ENCODE measurements around the gene ERH.
"Not testable (repeated sequence)": the region's sequence is repeated elsewhere in the genome, so short reads cannot be mapped to it uniquely, and the experiment has no call there.

Gene ERH

DNA sequence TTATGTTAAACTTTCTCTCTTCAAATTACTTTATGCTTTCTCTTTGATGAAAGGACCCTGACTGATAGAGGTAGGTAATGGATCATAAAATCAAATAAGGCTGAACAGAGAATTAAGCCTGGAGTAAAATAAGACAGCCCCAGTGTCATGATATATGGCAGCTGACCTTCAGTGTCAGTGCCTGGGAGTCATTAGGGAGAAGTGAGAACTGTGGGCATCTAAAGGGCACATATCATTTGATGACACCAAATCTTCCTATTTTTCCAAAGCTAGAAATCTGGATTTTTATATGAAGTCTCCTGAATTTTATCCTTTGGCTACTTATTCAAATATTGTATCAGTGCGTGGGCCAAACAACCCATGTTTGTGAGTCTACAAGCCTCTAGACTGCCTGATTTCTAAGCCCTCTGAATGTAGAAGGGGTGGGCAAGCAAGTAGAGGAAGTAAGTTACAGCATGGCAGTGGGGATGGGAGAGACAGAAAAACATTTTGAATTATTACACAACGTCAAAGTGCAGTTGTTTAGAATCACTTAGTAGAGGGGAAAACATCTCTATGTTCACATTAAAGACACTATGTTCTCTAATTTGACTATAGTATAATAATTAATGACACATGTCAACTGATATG lies 10.3 kb upstream of the ERH start:
- Mint-ChIP-seq H3K27ac (no peak overlapping the region), H3K4me3 (no peak overlapping the region), H3K4me1 (peaks cover 3% of the 10 kb centered on the region), H3K9me3 (no peaks in the 10 kb centered on the region), H3K27me3 (no peaks in the 10 kb centered on the region), H3K36me3 (peaks cover 16% of the 10 kb centered on the region)
- DNase-seq: no peak
- CTCF ChIA-PET: no interaction called here

DNA sequence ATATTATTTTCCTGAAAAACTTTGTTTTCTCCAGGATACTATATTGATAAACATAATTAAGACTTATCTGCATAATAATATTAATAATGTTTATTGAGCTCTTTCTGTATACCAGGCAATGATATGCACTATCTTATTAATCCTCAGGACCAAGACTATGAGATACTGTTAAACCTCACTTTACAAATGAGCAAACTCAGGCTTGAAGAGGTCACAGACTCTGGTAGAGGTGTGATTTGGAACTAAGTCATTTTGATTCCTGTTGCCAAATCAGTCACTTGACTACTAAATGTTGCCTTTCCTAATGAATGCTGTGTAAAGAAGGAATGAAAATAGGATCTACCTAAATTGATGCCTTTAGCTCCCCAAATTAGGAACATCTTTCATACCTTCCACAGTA lies 7.7 kb upstream of the ERH start:
- Mint-ChIP-seq H3K27me3 (no peaks in the 10 kb centered on the region), H3K36me3 (peaks cover 21% of the 10 kb centered on the region), H3K9me3 (no peaks in the 10 kb centered on the region), H3K4me3 (no peak overlapping the region), H3K27ac (no peak overlapping the region), H3K4me1 (peaks cover 20% of the 10 kb centered on the region)
- DNase-seq: no peak
- CTCF ChIA-PET: no interaction called here

DNA sequence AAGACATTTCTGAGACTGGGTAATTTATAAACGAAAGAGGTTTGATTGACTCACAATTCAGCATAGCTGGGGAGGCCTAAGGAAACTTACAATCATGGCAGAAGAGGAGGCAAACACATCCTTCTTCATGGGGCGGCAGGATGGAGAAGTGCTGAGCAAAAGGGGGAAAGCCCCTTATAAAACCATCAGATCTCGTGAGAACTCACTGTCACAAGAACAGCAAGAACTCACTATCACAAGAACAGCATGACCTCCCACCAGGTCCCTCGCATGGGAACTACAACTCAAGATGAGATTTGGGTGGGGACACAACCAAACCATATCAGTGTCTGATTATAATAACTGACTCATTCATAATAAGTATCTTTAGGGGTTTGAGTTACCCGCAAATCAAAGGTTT lies 6.8 kb upstream of the ERH start:
- Mint-ChIP-seq H3K4me1 (peaks cover 28% of the 10 kb centered on the region), H3K9me3 (no peaks in the 10 kb centered on the region), H3K4me3 (no peak overlapping the region), H3K27ac (no peak overlapping the region), H3K27me3 (no peaks in the 10 kb centered on the region), H3K36me3 (peaks cover 26% of the 10 kb centered on the region)
- CTCF ChIA-PET: no interaction called here
- no peak for DNase-seq

DNA sequence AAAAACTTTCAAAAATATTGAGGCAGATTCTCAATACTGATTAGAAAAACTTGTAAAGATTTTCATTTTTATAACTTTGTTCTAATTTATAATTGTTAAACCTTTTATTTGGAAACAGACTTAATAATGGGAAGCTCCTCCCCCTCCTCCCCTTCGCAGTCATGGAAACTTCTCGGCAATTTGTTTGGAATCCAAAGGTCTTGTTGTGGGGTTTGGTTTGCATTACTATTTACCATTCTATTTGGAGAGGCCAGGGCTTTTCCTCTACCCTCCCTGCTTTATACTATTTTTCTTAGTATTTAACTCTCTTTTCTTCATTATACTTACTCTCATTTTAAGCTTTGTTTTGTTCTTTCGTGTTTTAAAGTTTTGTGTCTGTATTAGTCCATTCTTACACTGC lies 6.4 kb upstream of the ERH start:
- CTCF ChIA-PET: no interaction called here
- Mint-ChIP-seq H3K36me3 (peaks cover 27% of the 10 kb centered on the region), H3K4me1 (peaks cover 32% of the 10 kb centered on the region), H3K4me3 (no peak overlapping the region), H3K27ac (no peak overlapping the region), H3K27me3 (no peaks in the 10 kb centered on the region), H3K9me3 (no peaks in the 10 kb centered on the region)
- no peak for DNase-seq

DNA sequence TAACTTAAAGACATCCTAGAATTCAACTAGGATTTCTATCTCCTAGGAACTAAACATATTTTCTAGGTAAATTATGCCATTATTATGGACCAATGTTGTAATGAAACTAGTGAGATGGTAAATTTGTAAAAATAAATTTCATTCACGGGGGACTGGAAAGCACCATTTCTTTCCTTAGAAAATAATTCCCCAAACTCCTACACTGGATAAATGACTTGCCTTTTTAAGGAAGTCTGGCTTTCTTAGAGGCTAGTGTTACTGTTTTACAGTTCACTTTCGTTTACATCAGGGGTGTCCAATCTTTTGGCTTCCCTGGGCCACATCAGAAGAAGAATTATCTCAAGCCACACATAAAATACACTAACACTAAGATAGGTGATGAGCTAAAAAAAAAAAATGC lies 3.7 kb upstream of the ERH start:
- no peak for DNase-seq
- peaks cover 33% of the 10 kb centered on the region for H3K36me3 Mint-ChIP-seq
- no peaks in the 10 kb centered on the region for H3K27me3 Mint-ChIP-seq
- no peak overlapping the region for H3K4me3 Mint-ChIP-seq
- no peaks in the 10 kb centered on the region for H3K9me3 Mint-ChIP-seq
- H3K27ac Mint-ChIP-seq: no peak overlapping the region
- CTCF ChIA-PET: interaction anchor here (1.3 kb wide), 1 partner anchor 141 kb away, joined by 4 read pairs; no protein-coding TSS in a partner anchor
- peaks cover 44% of the 10 kb centered on the region for H3K4me1 Mint-ChIP-seq

DNA sequence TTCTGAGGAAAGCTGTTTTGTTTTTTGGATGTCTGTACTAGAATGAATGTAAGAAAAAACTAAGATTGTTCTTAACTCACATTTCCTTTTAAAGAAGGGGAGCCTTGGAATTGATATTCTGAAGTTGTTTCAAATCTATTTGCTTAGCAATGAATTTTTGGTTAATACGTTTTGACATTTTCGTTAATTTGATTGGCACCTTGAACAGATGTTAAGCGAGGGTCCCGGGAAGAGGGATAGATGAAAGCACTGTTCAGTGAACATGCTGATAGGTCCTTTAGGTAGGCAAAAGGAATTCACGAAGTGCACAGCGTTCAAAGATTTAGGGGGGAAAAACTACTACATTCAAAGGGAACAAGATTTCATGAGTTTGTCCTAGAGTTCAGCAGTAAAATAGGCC lies 2.1 kb upstream of the ERH start:
- H3K9me3 Mint-ChIP-seq: no peaks in the 10 kb centered on the region
- H3K36me3 Mint-ChIP-seq: peaks cover 45% of the 10 kb centered on the region
- H3K27me3 Mint-ChIP-seq: no peaks in the 10 kb centered on the region
- CTCF ChIA-PET: interaction anchor here (1.3 kb wide), 1 partner anchor 140 kb away, joined by 4 read pairs; no protein-coding TSS in a partner anchor
- H3K27ac Mint-ChIP-seq: no peak overlapping the region
- no peak for DNase-seq
- H3K4me3 Mint-ChIP-seq: peak overlapping the region; percentile 97
- H3K4me1 Mint-ChIP-seq: peaks cover 61% of the 10 kb centered on the region

DNA sequence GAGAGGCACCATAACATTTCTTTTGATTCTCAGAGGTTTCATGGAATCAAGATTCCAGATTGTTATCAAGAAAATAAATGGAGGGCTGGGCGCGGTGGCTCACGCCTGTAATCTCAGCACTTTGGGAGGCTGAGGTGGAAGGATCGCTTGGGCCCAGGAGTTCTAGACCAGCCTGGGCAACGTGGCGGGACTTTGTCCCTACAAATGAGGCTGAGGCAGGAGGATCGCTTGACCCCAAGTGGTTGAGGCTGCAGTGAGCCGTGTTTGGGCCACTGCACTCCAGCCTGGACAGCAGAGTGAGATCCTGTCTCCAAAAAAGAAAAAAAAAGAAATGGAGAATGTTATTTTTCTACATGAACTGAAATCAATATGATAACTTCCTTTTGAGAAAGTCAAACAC lies 1.7 kb upstream of the ERH start:
- no peak for DNase-seq
- CTCF ChIA-PET: no interaction called here
- Mint-ChIP-seq H3K36me3 (peaks cover 47% of the 10 kb centered on the region), H3K9me3 (no peaks in the 10 kb centered on the region), H3K4me3 (peak overlapping the region; percentile 97), H3K27ac (no peak overlapping the region), H3K4me1 (peaks cover 64% of the 10 kb centered on the region), H3K27me3 (no peaks in the 10 kb centered on the region)

DNA sequence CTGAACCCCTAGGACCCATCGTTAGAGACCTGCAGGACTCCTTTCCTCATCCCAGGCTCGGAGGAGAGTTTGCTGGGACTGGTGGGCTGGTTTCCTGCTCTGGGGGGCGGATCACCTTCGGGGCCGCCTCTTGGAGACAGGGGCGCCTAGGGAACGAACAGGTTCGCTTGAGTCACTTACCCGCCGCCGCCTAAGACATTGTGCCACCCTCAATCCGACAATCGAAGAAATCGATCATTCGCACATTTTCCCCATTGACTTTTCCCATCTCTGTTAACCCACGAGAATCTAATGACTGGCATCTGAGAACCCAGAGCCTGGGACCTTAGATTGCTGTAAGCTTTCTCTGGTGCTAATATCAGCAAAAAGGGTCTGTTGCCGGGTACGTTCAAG lies 715 bp upstream of the ERH start:
- H3K4me3 Mint-ChIP-seq: peak overlapping the region; percentile 97
- H3K27ac Mint-ChIP-seq: peak overlapping the region; percentile 100
- CTCF ChIA-PET: no interaction called here

DNA sequence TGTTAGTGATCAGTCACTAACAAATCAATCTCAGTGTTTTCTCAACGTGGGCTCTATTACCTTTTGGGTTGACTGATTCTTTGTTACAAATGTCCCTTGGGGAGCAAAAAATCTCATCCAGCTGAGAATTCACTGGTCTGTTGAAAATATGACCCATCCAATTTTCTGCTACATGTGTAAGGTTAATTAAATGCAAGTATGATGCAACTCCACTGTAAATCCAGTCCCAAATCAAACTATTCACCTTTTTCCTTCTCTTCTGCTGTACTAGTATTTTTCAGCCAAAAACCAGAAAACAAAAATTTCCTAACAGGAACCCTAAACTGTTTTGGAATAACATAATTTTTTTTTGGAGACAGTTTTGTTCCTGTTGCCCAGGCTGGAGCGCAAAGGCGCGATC lies 2.2 kb downstream of the ERH start:
- no peaks in the 10 kb centered on the region for H3K27me3 Mint-ChIP-seq
- H3K9me3 Mint-ChIP-seq: no peaks in the 10 kb centered on the region
- H3K4me3 Mint-ChIP-seq: no peak overlapping the region
- DNase-seq: no peak
- peaks cover 77% of the 10 kb centered on the region for H3K4me1 Mint-ChIP-seq
- H3K36me3 Mint-ChIP-seq: peaks cover 69% of the 10 kb centered on the region
- no peak overlapping the region for H3K27ac Mint-ChIP-seq
- CTCF ChIA-PET: interaction anchor here (1.1 to 1.7 kb wide), 2 partner anchors 45 to 136 kb away, joined by 3 to 5 read pairs; partner anchors contain the start of gene GALNT16

More for the DNA sequence above, 715 bp upstream of the ERH start:
- no peaks in the 10 kb centered on the region for H3K27me3 Mint-ChIP-seq
- DNase-seq: no peak
- H3K36me3 Mint-ChIP-seq: peaks cover 49% of the 10 kb centered on the region
- H3K9me3 Mint-ChIP-seq: no peaks in the 10 kb centered on the region
- peaks cover 67% of the 10 kb centered on the region for H3K4me1 Mint-ChIP-seq

DNA sequence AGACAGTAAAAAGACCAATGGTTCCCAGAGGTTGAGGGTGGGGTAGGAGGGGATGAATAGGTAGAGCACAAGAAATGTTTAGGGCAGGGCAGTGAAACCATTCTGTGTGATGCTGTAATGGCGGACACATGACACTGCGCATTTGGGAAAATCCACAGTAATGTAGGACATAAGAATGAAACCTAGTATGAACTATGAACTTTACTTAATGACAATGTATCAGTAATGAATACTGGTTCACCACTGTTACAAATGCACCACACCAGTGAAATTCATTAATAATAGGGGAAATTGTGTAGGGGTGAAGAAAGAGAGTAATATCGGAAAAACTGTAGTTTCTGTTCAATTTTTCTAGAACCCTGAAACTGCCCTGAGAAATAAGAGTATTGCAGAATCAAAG lies 5.6 kb downstream of the ERH start:
- no peak for DNase-seq
- H3K36me3 Mint-ChIP-seq: peaks cover 72% of the 10 kb centered on the region
- CTCF ChIA-PET: interaction anchor here (0.6 to 0.7 kb wide), 2 partner anchors 13 to 199 kb away, joined by 3 to 4 read pairs; no protein-coding TSS in a partner anchor
- no peak overlapping the region for H3K4me3 Mint-ChIP-seq
- no peaks in the 10 kb centered on the region for H3K27me3 Mint-ChIP-seq
- H3K9me3 Mint-ChIP-seq: no peaks in the 10 kb centered on the region
- H3K4me1 Mint-ChIP-seq: peaks cover 64% of the 10 kb centered on the region
- no peak overlapping the region for H3K27ac Mint-ChIP-seq

DNA sequence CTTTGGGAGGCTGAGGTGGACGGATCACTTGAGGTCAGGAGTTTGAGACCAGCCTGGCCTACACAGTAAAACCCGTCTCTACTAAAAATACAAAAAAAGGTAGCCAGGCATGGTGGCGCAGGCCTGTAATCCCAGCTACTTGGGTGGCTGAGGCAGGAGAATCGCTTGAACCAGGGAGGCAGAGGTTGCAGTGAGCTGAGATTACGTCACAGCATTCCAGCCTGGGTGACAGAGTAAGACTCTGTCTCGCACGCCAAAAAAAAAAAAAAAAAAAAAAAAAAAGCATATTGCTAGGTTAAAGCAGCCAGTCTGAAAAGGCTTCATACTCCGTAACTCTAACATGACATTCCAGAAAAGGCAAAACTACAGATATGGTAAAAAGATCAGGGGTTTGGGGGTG lies 6.7 kb downstream of the ERH start:
- CTCF ChIA-PET, H3K27me3 Mint-ChIP-seq, H3K9me3 Mint-ChIP-seq, DNase-seq, H3K4me3 Mint-ChIP-seq, H3K27ac Mint-ChIP-seq: not testable (repeated sequence)
- peaks cover 70% of the 10 kb centered on the region for H3K36me3 Mint-ChIP-seq
- peaks cover 54% of the 10 kb centered on the region for H3K4me1 Mint-ChIP-seq

DNA sequence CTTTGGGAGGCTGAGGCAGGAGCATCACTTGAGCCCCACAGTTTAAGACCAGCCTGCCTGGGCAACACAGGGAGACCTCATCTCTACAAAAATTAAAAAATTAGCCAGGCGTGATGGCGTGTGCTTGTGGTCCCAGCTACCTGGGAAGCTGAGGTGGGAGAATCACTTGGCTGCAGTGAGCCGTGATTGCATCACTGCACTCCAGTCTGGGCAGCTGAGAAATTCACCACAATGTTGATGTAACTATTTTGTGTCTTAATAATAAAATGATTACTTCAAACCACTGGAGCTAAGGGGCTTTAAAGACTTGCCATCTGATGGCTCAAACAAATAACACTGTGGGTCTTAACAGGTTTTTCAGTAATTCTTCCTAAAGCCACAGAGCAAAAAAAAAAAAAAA lies 10.8 kb downstream of the ERH start:
- Mint-ChIP-seq H3K4me1 (peaks cover 24% of the 10 kb centered on the region), H3K27ac (no peak overlapping the region), H3K27me3 (no peaks in the 10 kb centered on the region), H3K4me3 (no peak overlapping the region), H3K36me3 (peaks cover 64% of the 10 kb centered on the region), H3K9me3 (no peaks in the 10 kb centered on the region)
- CTCF ChIA-PET: no interaction called here
- no peak for DNase-seq

DNA sequence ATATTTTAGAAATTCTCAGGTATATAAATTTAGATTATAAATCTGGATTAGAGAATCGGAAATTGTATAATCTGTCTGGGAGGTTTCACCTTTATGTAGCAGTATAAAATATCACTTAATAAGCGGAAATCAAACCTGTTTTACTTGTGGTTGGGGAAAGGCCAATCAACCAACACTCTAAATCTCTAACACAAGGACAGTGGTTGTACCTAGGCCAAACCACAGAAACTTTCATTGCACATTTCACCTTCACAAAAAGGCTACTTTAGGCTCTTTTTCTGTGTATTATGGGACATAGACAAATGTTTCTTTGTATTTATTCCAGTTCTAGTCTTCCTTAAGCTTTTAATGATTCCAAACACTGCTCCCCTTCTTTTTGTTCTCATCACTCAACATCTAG lies 19.8 kb downstream of the ERH start:
- Mint-ChIP-seq H3K36me3 (peaks cover 42% of the 10 kb centered on the region), H3K4me1 (peaks cover 8% of the 10 kb centered on the region), H3K27me3 (no peaks in the 10 kb centered on the region), H3K9me3 (no peaks in the 10 kb centered on the region), H3K4me3 (no peak overlapping the region), H3K27ac (no peak overlapping the region)
- DNase-seq: no peak
- CTCF ChIA-PET: no interaction called here

DNA sequence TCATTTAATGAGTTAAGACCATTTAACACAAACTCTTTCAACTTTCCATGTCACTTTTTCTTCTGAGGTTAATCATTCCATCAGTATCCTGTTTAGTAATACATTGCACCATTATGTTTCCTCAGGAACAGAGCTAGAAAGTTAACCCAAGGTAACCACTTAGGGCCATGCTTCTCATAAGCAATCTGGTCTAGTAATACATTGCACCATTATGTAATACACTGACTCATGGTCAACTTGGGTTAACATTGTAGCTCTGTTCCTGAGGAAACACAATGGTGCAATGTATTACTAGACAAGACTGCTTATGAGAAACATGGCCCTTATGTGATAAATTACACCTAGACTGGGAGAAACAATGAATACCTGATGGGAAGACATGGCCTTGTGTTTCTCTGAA lies 21.7 kb downstream of the ERH start:
- Mint-ChIP-seq H3K27ac (no peak overlapping the region), H3K36me3 (peaks cover 42% of the 10 kb centered on the region), H3K27me3 (no peaks in the 10 kb centered on the region), H3K9me3 (no peaks in the 10 kb centered on the region), H3K4me3 (no peak overlapping the region), H3K4me1 (peaks cover 6% of the 10 kb centered on the region)
- DNase-seq: no peak
- CTCF ChIA-PET: no interaction called here

DNA sequence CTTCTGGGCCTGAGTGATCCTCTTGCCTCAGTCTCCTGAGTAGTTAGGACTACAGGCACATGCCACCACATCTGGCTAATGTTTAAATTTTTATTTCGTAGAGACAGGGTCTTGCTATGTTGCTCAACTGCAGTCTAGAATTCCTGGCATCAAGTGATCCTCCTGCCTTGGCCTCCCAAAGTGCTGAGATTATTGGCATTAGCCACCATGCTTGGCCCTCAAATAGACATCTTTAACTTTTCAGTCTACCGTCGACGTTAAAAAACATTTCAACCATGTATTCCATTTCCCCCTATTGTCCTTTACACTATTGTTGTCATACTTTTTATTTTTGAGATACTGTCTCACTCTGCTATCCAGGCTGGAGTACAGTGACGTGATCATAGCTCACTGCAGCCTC lies 22.4 kb downstream of the ERH start:
- no peak for DNase-seq
- Mint-ChIP-seq H3K9me3 (no peaks in the 10 kb centered on the region), H3K4me1 (peaks cover 6% of the 10 kb centered on the region), H3K27ac (no peak overlapping the region), H3K36me3 (peaks cover 38% of the 10 kb centered on the region), H3K4me3 (no peak overlapping the region), H3K27me3 (no peaks in the 10 kb centered on the region)
- CTCF ChIA-PET: no interaction called here

DNA sequence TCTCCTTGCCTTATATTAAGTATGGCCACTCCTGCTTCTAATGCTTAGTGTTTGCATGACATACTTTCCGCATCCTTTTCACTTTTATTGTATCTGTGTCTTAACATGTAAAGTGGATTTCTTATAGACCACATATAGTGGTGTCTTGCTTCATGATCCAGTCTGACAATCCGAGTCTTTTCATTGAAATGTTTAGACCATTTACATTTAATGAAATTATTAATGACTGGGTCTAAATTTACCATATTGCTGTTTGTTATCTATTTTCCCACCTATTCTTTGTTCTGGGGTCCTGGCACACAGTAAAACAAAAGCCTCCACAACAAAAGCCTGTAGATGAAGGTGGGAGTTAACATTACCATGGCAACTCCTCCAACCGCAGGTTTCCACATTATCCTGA lies 22.9 kb downstream of the ERH start:
- CTCF ChIA-PET: no interaction called here
- no peak overlapping the region for H3K27ac Mint-ChIP-seq
- no peaks in the 10 kb centered on the region for H3K9me3 Mint-ChIP-seq
- H3K27me3 Mint-ChIP-seq: no peaks in the 10 kb centered on the region
- DNase-seq: no peak
- no peak overlapping the region for H3K4me3 Mint-ChIP-seq
- H3K4me1 Mint-ChIP-seq: peaks cover 4% of the 10 kb centered on the region
- H3K36me3 Mint-ChIP-seq: peaks cover 34% of the 10 kb centered on the region

Data from activated naive CD4-positive, alpha-beta T cell treated with anti-CD3 and anti-CD28 coated beads, Interleukin-2, amount 10 ng/mL, durations not matched to agents 7 days and 5 days (primary cell).